ENCODE measurements around the gene PKD2. TPM values are rescaled to one million over a fixed set of nuclear protein-coding genes. Genes with fewer than 3 reads are reported as not detected.

The PKD2 gene
- total RNA-seq, 1 experiment from 2014 or later = 12.9 TPM

- Histone ChIP-seq H3K79me2 (ENCODE audit: low read length) (no peaks in the 10 kb centered on the region), H3K4me3 (ENCODE audit: low read length) (no peak within 1 kb of the TSS), H3K9ac (ENCODE audit: low read length) (no peak within 1 kb of the TSS), H4K20me1 (ENCODE audit: low read length) (no peaks in the 10 kb centered on the region), H3F3A (ENCODE audit: low read length, unreplicated experiment) (no peaks in the 10 kb centered on the region), H3K9me3 (ENCODE audit: low read length) (no peaks in the 10 kb centered on the region), H3K4me1 (ENCODE audit: insufficient read depth, low read length) (peaks cover 14% of the 10 kb centered on the region; the same call in 1 of the 2 replicates), H3K27me3 (ENCODE audit: low read length) (no peaks in the 10 kb centered on the region), H3K4me2 (ENCODE audit: low read length) (no peak within 1 kb of the TSS), H3K9me2 (replicated peaks; ENCODE audit: low read length) (no peaks in the 10 kb centered on the region), H3K36me3 (ENCODE audit: low read depth, low read length) (no peaks in the 10 kb centered on the region; the same call in 1 of the 2 replicates), H3K27ac (ENCODE audit: low read length) (no peak within 1 kb of the TSS), H2AFZ (ENCODE audit: low read length) (no peak within 1 kb of the TSS)
- no peak for ATAC-seq
- CTCF ChIA-PET = no interaction called here
- POLR2A ChIA-PET (ENCODE audit: unreplicated experiment) = no interaction called here
- intact Hi-C loops (cut with micrococcal nuclease) = loop anchor here (10.0 kb wide), 1 partner anchor 301 kb away; no protein-coding TSS in a partner anchor
- no peak for DNase-seq
- no TSS peak for BruUV-seq (replicated peaks)
- no peak for TF ChIP-seq EZH2phosphoT487 (IDR thresholded peaks at IDR 0.05; ENCODE audit: borderline replicate concordance, low read length)
- TF ChIP-seq EZH2 (IDR thresholded peaks at IDR 0.05; ENCODE audit: low read length, unreplicated experiment) = no peak
- TF ChIP-seq CTCF (conservative IDR thresholded peaks at IDR 0.05; ENCODE audit: low read depth, low read length) = no peak
Observed at GRCh38 chr4:87975466-87975865, 32.0 kb upstream of the PKD2 start, which contains the start of gene SPP1. Gene SPP1, plus strand, starts transcription at chr4:87975714. Its CDS starts 1,182 bp downstream, at chr4:87976896.

- no peak overlapping the region for H3K4me3 ChIP-seq (ENCODE audit: low read length)
- POLR2A ChIA-PET (ENCODE audit: unreplicated experiment) = no interaction called here
Observed at GRCh38 chr4:87977521-87978278, 29.7 kb upstream of the PKD2 start.

DNA sequence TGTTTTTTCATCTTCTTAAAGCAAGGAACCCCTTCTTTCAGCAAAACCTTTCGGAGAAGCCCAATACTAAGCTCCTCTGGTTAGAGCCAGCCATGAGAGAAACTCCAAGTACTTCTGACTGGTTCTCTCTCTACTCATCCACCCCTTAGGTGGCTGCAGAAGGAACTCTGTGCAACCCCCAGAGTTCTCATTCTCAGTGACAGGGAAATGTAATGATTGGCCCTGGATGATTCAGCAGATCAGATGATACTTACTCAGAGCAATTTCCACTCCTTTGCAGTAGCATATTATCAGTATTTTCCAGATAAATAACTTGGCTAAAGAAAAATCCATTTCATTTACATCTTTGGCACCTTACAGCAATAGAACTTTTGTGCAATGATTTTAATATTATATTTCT is 28.8 kb upstream of the PKD2 start:
- no peaks in the 10 kb centered on the region for H4K20me1 ChIP-seq (ENCODE audit: low read length)
- ATAC-seq = no peak
- no peaks in the 10 kb centered on the region for H3K27me3 ChIP-seq (ENCODE audit: low read length)
- no peaks in the 10 kb centered on the region for H3K9me3 ChIP-seq (ENCODE audit: low read length)
- H3K4me1 ChIP-seq (ENCODE audit: insufficient read depth, low read length) = peaks cover 10% of the 10 kb centered on the region; the same call in 1 of the 2 replicates
- H3K36me3 ChIP-seq (ENCODE audit: low read depth, low read length) = no peaks in the 10 kb centered on the region; the same call in 1 of the 2 replicates
- no peak overlapping the region for H2AFZ ChIP-seq (ENCODE audit: low read length)
- BruUV-seq (replicated peaks) = no TSS peak
- TF ChIP-seq EZH2 (IDR thresholded peaks at IDR 0.05; ENCODE audit: low read length, unreplicated experiment) = no peak
- TF ChIP-seq CTCF (conservative IDR thresholded peaks at IDR 0.05; ENCODE audit: low read depth, low read length) = no peak
- TF ChIP-seq EZH2phosphoT487 (IDR thresholded peaks at IDR 0.05; ENCODE audit: borderline replicate concordance, low read length) = no peak
- ChIA-PET POLR2A (ENCODE audit: unreplicated experiment) (no interaction called here), CTCF (no interaction called here)
- H3K9ac ChIP-seq (ENCODE audit: low read length) = no peak overlapping the region
- intact Hi-C loops (cut with micrococcal nuclease) = loop anchor here (10.0 kb wide), 1 partner anchor 304 kb away; no protein-coding TSS in a partner anchor
- no peak overlapping the region for H3K4me2 ChIP-seq (ENCODE audit: low read length)
- H3K9me2 ChIP-seq (replicated peaks; ENCODE audit: low read length) = no peaks in the 10 kb centered on the region
- no peak overlapping the region for H3K27ac ChIP-seq (ENCODE audit: low read length)
- H3K4me3 ChIP-seq (ENCODE audit: low read length) = no peak overlapping the region
- H3K79me2 ChIP-seq (ENCODE audit: low read length) = no peaks in the 10 kb centered on the region
- no peaks in the 10 kb centered on the region for H3F3A ChIP-seq (ENCODE audit: low read length, unreplicated experiment)
- DNase-seq = no peak

More at GRCh38 chr4:87977521-87978278, 29.7 kb upstream of the PKD2 start:
- H3K36me3 ChIP-seq (ENCODE audit: low read depth, low read length) = no peaks in the 10 kb centered on the region; the same call in 1 of the 2 replicates
- intact Hi-C loops (cut with micrococcal nuclease) = loop anchor here (10.0 kb wide), 1 partner anchor 303 kb away; no protein-coding TSS in a partner anchor
- no peaks in the 10 kb centered on the region for H3F3A ChIP-seq (ENCODE audit: low read length, unreplicated experiment)
- no peaks in the 10 kb centered on the region for H3K9me2 ChIP-seq (replicated peaks; ENCODE audit: low read length)
- peaks cover 14% of the 10 kb centered on the region; the same call in 1 of the 2 replicates for H3K4me1 ChIP-seq (ENCODE audit: insufficient read depth, low read length)
- CTCF ChIA-PET = interaction anchor here (0.6 kb wide), 1 partner anchor 46 kb away, joined by 4 read pairs; no protein-coding TSS in a partner anchor
- BruUV-seq (replicated peaks) = no TSS peak
- no peaks in the 10 kb centered on the region for H3K79me2 ChIP-seq (ENCODE audit: low read length)
- H3K27me3 ChIP-seq (ENCODE audit: low read length) = no peaks in the 10 kb centered on the region
- no peak overlapping the region for H3K4me2 ChIP-seq (ENCODE audit: low read length)
- ATAC-seq (no peak), DNase-seq (no peak)
- no peak overlapping the region for H3K27ac ChIP-seq (ENCODE audit: low read length)
- H4K20me1 ChIP-seq (ENCODE audit: low read length) = no peaks in the 10 kb centered on the region
- H3K9ac ChIP-seq (ENCODE audit: low read length) = no peak overlapping the region
- TF ChIP-seq EZH2phosphoT487 (IDR thresholded peaks at IDR 0.05; ENCODE audit: borderline replicate concordance, low read length) = no peak
- no peaks in the 10 kb centered on the region for H3K9me3 ChIP-seq (ENCODE audit: low read length)
- no peak overlapping the region for H2AFZ ChIP-seq (ENCODE audit: low read length)
